K562 (cell line): ENCODE measurements around the gene SLC1A5. TPM values are rescaled to one million over a fixed set of nuclear protein-coding genes. Genes with fewer than 3 reads are reported as not detected.

Experiments used
- ARNT ChIP-seq, 2 experiments: fragments of 450-650 bp; IDR thresholded peaks; 2 replicates each; pipeline ENCODE4 v1.6.1; 2016; ENCODE audit warnings: mild to moderate bottlenecking in 1 of 2
- BHLHE40 ChIP-seq: IDR thresholded peaks from 2 replicates; pipeline ENCODE4 v1.6.1; 2011; ENCODE audit warnings: low read length, improper control_type of control experiment
- BMI1 ChIP-seq: fragments of 150-350 bp; IDR thresholded peaks from 2 replicates; pipeline ENCODE4 v1.6.1; 2014; ENCODE audit warnings: low read length
- CBFB ChIP-seq: sonication (generic); formaldehyde crosslinking; IDR thresholded peaks from 2 replicates; pipeline ENCODE4 v1.4.0; 2020; ENCODE audit warnings: mild to moderate bottlenecking, missing genetic modification reagents
- CBX8 ChIP-seq: fragments of 200-600 bp; sonication (generic); IDR thresholded peaks from 2 replicates; pipeline ENCODE4 v1.6.1; 2012; ENCODE audit warnings: borderline replicate concordance, mixed run types, low read depth, mild to moderate bottlenecking, moderate library complexity, mixed read lengths, low read length, control low read depth, inconsistent platforms; ENCODE audit not compliant: poor library complexity, severe bottlenecking; ENCODE audit errors: extremely low read depth
- DDX20 ChIP-seq: fragments of 450-650 bp; IDR thresholded peaks from 2 replicates; pipeline ENCODE4 v1.6.1; 2016; ENCODE audit warnings: missing genetic modification characterization, low read depth, mild to moderate bottlenecking, missing compliant biosample characterization, moderate library complexity
- HNRNPL ChIP-seq: fragments of 200-400 bp; formaldehyde crosslinking; IDR thresholded peaks from 2 replicates; pipeline ENCODE4 v1.6.1; 2017; ENCODE audit warnings: low read depth, mild to moderate bottlenecking, low read length
- NBN ChIP-seq: fragments of 450-650 bp; IDR thresholded peaks from 2 replicates; pipeline ENCODE4 v1.6.1; 2016; ENCODE audit warnings: low read depth, mild to moderate bottlenecking
- NCOA6 ChIP-seq: fragments of 450-650 bp; IDR thresholded peaks from 2 replicates; pipeline ENCODE4 v1.6.1; 2017; ENCODE audit warnings: mild to moderate bottlenecking
- NR2F6 ChIP-seq: fragments of 450-650 bp; formaldehyde crosslinking; IDR thresholded peaks from 2 replicates; pipeline ENCODE4 v1.4.0; 2020; ENCODE audit warnings: mild to moderate bottlenecking
- PHB ChIP-seq: fragments of 250-450 bp; sonication (Bioruptor Pico); IDR thresholded peaks from 2 replicates; pipeline ENCODE4 v1.5.0; 2021
- PTBP1 ChIP-seq: fragments of 200-400 bp; formaldehyde crosslinking; IDR thresholded peaks from 2 replicates; pipeline ENCODE4 v1.6.1; 2017; ENCODE audit warnings: low read depth, low read length
- PTTG1 ChIP-seq: fragments of 450-650 bp; IDR thresholded peaks from 2 replicates; pipeline ENCODE4 v1.6.1; 2016; ENCODE audit warnings: low read depth, mild to moderate bottlenecking, missing genetic modification characterization, missing compliant biosample characterization
- PYGO2 ChIP-seq: fragments of 450-650 bp; IDR thresholded peaks from 2 replicates; pipeline ENCODE4 v1.6.1; 2016; ENCODE audit warnings: mild to moderate bottlenecking, missing genetic modification characterization, moderate library complexity, missing compliant biosample characterization
- SP2 ChIP-seq: IDR thresholded peaks from 2 replicates; pipeline ENCODE4 v1.6.1; 2011; ENCODE audit warnings: mild to moderate bottlenecking, low read depth, low read length, moderate library complexity; ENCODE audit not compliant: poor library complexity, severe bottlenecking; ENCODE audit errors: extremely low read depth
- SRSF7 ChIP-seq: fragments of 200-400 bp; formaldehyde crosslinking; optimal IDR thresholded peaks from 2 replicates; pipeline ENCODE3; 2017; ENCODE audit warnings: mild to moderate bottlenecking, low read depth, low read length
- TRIM28 ChIP-seq: fragments of 450-650 bp; IDR thresholded peaks from 2 replicates; pipeline ENCODE4 v1.6.1; 2017
- WHSC1 ChIP-seq: IDR thresholded peaks from one replicate; pipeline ENCODE4 v1.6.1; 2012; ENCODE audit warnings: low read length, control low read depth, inconsistent platforms
- ZBTB1 ChIP-seq: sonication (generic); formaldehyde crosslinking; IDR thresholded peaks from 2 replicates; pipeline ENCODE4 v1.8.1; 2023; ENCODE audit warnings: missing genetic modification reagents, low read depth, mild to moderate bottlenecking, borderline replicate concordance
- ZNF41 ChIP-seq: fragments of 250-450 bp; sonication (Bioruptor Pico); conservative IDR thresholded peaks from 2 replicates; pipeline ENCODE4 v1.4.0; 2020; ENCODE audit warnings: mild to moderate bottlenecking
- polyA plus RNA-seq, 8 experiments: library from polyadenylated mRNA; depleted of rRNA in 4 of 8; stranded (reverse) in 5 of 8; unstranded in 3 of 8; fragments of >200 nt; fragmentation: Nextera tagmentation in 2 of 8; fragmentation: Illumina TruSeq in 1 of 8; extraction: Ambion mirVana in 2 of 8; extraction: Trizol in 1 of 8; gene quantifications; 2 replicates each; pipeline versions ENCODE4 v1.2.1 to v1.2.3, GENCODE V29; 2011 to 2014; ENCODE audit warnings: inconsistent platforms in 1 of 8, missing spikeins in 1 of 8
- total RNA-seq, 7 experiments: library from RNA; depleted of rRNA in 6 of 7; stranded (reverse); fragments of >200 nt in 6 of 7; fragmentation: Illumina TruSeq in 2 of 7; extraction: Trizol in 2 of 7; gene quantifications; 2 replicates each; pipeline versions ENCODE4 v1.2.1 to v1.2.3, GENCODE V29; 2011 to 2021; ENCODE audit warnings: low replicate concordance in 1 of 7
- TF ChIP-seq, protein P1 (sequence below): fragments of 450-650 bp; IDR thresholded peaks from 2 replicates; pipeline ENCODE4 v1.6.1; 2018; ENCODE audit warnings: mild to moderate bottlenecking, low read depth; ENCODE audit not compliant: partially characterized antibody
- TF ChIP-seq, protein P2 (sequence below): fragments of 450-650 bp; IDR thresholded peaks from 2 replicates; pipeline ENCODE4 v1.6.1; 2016
- TF ChIP-seq, protein P3 (sequence below): fragments of 250-450 bp; sonication (Bioruptor Pico); IDR thresholded peaks from 2 replicates; pipeline ENCODE4 v1.9.0; 2021; ENCODE audit warnings: mild to moderate bottlenecking
- TF ChIP-seq, protein P4 (sequence below): sonication (generic); formaldehyde crosslinking; IDR thresholded peaks from 2 replicates; pipeline ENCODE4 v1.8.0; 2022; ENCODE audit warnings: missing genetic modification reagents, mild to moderate bottlenecking, borderline replicate concordance

Gene SLC1A5
- total and polyA plus RNA-seq, 9 of the 15 experiments (the other 6 are each of a cell fraction or from before 2014, with no cell fraction given) = 31.2 to 417 (median 134) TPM

DNA sequence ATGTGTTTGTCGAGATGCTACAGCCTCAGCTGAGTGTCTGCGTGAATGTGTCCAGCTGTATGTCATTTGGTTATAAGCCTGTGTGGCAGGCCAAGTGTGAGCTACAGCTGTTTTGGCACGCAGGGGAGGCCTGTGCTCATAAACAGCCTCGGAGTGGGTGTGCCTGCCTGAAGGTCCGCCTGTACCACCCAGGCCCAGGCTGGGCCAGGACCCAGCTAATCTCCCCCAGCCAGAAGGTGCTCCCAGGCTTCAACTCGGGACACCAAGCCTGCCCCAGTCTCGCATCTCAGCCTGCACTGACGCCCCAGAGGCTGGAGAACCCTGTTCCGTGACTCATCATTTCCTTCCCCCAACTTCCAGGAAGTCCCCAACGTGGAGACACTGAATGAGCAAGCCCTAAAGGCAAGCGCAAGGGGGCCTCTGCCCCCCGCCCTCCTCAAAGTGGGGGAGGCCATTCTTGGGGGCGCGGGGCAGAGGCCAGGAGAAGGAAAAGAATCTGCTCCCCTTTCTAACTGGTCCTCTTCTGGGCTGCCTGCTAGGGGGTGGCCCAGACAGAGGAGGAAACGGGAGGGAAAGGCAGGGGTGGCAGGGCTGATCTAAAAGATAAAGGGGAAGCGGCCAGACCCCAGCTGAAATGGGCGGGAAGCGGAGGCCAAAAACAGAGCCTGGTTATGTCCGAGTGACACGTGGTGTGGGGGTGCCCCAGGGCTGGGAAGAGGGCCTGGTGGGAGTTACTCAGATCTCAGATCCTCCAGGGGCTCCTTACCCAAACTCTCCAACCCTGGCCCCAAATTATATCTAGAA, 2.0 kb downstream of the SLC1A5 start (continued):
- TF ChIP-seq, protein P1, sequence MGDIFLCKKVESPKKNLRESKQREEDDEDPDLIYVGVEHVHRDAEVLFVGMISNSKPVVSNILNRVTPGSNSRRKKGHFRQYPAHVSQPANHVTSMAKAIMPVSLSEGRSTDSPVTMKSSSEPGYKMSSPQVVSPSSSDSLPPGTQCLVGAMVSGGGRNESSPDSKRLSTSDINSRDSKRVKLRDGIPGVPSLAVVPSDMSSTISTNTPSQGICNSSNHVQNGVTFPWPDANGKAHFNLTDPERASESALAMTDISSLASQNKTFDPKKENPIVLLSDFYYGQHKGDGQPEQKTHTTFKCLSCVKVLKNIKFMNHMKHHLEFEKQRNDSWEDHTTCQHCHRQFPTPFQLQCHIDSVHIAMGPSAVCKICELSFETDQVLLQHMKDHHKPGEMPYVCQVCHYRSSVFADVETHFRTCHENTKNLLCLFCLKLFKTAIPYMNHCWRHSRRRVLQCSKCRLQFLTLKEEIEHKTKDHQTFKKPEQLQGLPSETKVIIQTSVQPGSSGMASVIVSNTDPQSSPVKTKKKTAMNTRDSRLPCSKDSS = no peak
- TF ChIP-seq PYGO2 (tag) (no peak), ZBTB1 (CRISPR knock-in tag) (no peak), PTTG1 (tag) (no peak), PTBP1 (no peak), ZNF41 (CRISPR knock-in tag) (peak; percentile 63), SRSF7 (no peak), DDX20 (no peak), WHSC1 (no peak), PHB (0 out of 2 replicates have a peak, but pooled peaks have one; percentile 7), HNRNPL (no peak), ARNT (IDR thresholded peaks at IDR 0.05) (peak; percentile 28 to 59; a peak in 1 of 4 replicates), NBN (peak; percentile 71), CBFB (no peak; the same call in 1 of the 2 replicates), BMI1 (no peak), SP2 (no peak), BHLHE40 (peak; percentile 86), CBX8 (no peak), TRIM28 (no peak; the same call in 1 of the 2 replicates), NR2F6 (CRISPR knock-in tag) (no peak), NCOA6 (no peak)
- TF ChIP-seq, protein P2, sequence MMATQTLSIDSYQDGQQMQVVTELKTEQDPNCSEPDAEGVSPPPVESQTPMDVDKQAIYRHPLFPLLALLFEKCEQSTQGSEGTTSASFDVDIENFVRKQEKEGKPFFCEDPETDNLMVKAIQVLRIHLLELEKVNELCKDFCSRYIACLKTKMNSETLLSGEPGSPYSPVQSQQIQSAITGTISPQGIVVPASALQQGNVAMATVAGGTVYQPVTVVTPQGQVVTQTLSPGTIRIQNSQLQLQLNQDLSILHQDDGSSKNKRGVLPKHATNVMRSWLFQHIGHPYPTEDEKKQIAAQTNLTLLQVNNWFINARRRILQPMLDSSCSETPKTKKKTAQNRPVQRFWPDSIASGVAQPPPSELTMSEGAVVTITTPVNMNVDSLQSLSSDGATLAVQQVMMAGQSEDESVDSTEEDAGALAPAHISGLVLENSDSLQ = peak; percentile 42; the same call in 1 of the 2 replicates
- TF ChIP-seq, protein P3, sequence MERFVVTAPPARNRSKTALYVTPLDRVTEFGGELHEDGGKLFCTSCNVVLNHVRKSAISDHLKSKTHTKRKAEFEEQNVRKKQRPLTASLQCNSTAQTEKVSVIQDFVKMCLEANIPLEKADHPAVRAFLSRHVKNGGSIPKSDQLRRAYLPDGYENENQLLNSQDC (CRISPR knock-in tag) = no peak
- TF ChIP-seq, protein P4, sequence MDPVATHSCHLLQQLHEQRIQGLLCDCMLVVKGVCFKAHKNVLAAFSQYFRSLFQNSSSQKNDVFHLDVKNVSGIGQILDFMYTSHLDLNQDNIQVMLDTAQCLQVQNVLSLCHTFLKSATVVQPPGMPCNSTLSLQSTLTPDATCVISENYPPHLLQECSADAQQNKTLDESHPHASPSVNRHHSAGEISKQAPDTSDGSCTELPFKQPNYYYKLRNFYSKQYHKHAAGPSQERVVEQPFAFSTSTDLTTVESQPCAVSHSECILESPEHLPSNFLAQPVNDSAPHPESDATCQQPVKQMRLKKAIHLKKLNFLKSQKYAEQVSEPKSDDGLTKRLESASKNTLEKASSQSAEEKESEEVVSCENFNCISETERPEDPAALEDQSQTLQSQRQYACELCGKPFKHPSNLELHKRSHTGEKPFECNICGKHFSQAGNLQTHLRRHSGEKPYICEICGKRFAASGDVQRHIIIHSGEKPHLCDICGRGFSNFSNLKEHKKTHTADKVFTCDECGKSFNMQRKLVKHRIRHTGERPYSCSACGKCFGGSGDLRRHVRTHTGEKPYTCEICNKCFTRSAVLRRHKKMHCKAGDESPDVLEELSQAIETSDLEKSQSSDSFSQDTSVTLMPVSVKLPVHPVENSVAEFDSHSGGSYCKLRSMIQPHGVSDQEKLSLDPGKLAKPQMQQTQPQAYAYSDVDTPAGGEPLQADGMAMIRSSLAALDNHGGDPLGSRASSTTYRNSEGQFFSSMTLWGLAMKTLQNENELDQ (CRISPR knock-in tag) = 0 out of 2 replicates have a peak, but pooled peaks have one; percentile 23
